Measurements from ENCODE around the gene DMXL2. TPM values are rescaled to one million over a fixed set of nuclear protein-coding genes. Genes with fewer than 3 reads are reported as not detected.
"Not testable (repeated sequence)": the region's sequence is repeated elsewhere in the genome, so short reads cannot be mapped to it uniquely, and the experiment has no call there.

The DMXL2 gene
- total RNA-seq, 1 donor from 2014 or later, result 8.0 TPM

GRCh38 chr15:51444112-51444511, 178.5 kb downstream of the DMXL2 start:
- intact Hi-C loops (cut with DNase I), result no loop called here
- DNase-seq (ENCODE audit: low spot score), result no peak

GRCh38 chr15:51443282-51443914, 179.2 kb downstream of the DMXL2 start:
- intact Hi-C loops (cut with DNase I), result no loop called here
- DNase-seq (ENCODE audit: low spot score), result no peak

GRCh38 chr15:51438526-51438925, 184.0 kb downstream of the DMXL2 start:
- no peak for DNase-seq (ENCODE audit: low spot score)
- intact Hi-C loops (cut with DNase I), result no loop called here

GRCh38 chr15:51425517-51426040, 197.0 kb downstream of the DMXL2 start:
- no peak for DNase-seq (ENCODE audit: low spot score)
- intact Hi-C loops (cut with DNase I), result no loop called here

- DNase-seq (ENCODE audit: low spot score), result no peak
- intact Hi-C loops (cut with DNase I), result no loop called here
Measured at GRCh38 chr15:51424780-51425179, 197.8 kb downstream of the DMXL2 start.

GRCh38 chr15:51423040-51423439, 199.5 kb downstream of the DMXL2 start:
- DNase-seq (ENCODE audit: low spot score); intact Hi-C loops (cut with DNase I): not testable (repeated sequence)

- no peak for DNase-seq (ENCODE audit: low spot score)
- intact Hi-C loops (cut with DNase I), result no loop called here
Measured at GRCh38 chr15:51416129-51416528, 206.4 kb downstream of the DMXL2 start.

GRCh38 chr15:51414256-51414860, 208.2 kb downstream of the DMXL2 start:
- intact Hi-C loops (cut with DNase I), result no loop called here
- DNase-seq (ENCODE audit: low spot score), result no peak

GRCh38 chr15:51405693-51406523, 216.7 kb downstream of the DMXL2 start:
- DNase-seq (ENCODE audit: low spot score), result no peak

GRCh38 chr15:51403946-51404695, 218.4 kb downstream of the DMXL2 start:
- no peak for DNase-seq (ENCODE audit: low spot score)
- intact Hi-C loops (cut with DNase I), result loop anchor here (5.0 kb wide), 1 partner anchor 122 kb away; no protein-coding TSS in a partner anchor

More at GRCh38 chr15:51405693-51406523, 216.7 kb downstream of the DMXL2 start:
- intact Hi-C loops (cut with DNase I), result no loop called here

GRCh38 chr15:51403072-51403878, 219.3 kb downstream of the DMXL2 start:
- intact Hi-C loops (cut with DNase I), result loop anchor here (5.0 kb wide), 1 partner anchor 121 kb away; no protein-coding TSS in a partner anchor
- DNase-seq (ENCODE audit: low spot score), result no peak

- DNase-seq (ENCODE audit: low spot score), result peak; percentile 84
- intact Hi-C loops (cut with DNase I), result loop anchor here (5.0 kb wide), 1 partner anchor 120 kb away; no protein-coding TSS in a partner anchor
Measured at GRCh38 chr15:51401872-51402517, 220.6 kb downstream of the DMXL2 start.

- intact Hi-C loops (cut with DNase I), result loop anchor here (5.0 kb wide), 1 partner anchor 119 kb away; no protein-coding TSS in a partner anchor
- no peak for DNase-seq (ENCODE audit: low spot score)
Measured at GRCh38 chr15:51401051-51401780, 221.4 kb downstream of the DMXL2 start.

- DNase-seq (ENCODE audit: low spot score), result no peak
- intact Hi-C loops (cut with DNase I), result no loop called here
Measured at GRCh38 chr15:51398626-51399025, 223.9 kb downstream of the DMXL2 start.

Measured in cardiac septum (tissue), 1 donor.